ENCODE measurements around the gene OTP.

OTP gene

DNA sequence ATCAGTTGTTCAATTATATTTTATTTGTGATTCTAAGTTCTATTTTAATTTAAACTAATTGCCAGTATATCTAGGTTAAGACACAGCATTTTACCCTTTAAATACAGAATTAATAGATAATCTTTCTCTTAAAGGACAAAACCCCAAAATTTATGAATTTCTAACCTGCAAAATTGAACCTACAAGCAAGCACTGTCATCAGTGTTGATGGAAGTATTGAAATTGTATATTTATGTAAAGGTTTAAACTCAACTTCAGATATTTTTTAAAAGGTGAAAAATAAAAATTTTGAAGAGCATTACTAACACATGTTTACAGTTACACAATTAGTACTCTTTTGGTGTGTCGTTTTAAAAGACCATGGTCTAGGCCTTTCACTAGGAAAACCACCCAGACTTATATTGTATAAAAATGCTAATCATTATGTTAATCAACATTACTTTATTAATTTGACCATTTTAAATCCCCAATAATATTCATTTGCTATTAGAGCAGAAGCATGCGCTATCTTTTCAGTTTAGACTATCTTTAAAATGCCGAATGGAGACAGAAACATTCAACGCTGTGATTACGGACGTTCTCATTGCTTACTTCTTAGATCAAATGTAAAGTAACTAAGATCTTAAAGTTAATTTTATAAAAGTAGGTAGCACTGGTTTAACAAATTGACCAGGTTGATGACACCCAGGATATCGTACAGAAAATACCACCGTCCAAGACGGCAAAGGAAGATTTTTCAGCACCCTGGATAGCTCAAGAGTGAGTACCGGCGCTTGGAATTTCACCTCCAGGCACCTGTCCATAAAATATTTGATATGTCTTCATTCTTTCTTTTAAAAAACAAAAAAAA, 3.2 kb downstream of the OTP start:
- no peak overlapping the region for H3K4me3 ChIP-seq (ENCODE audit: low read length)
- no peak for DNase-seq (ENCODE audit: low read depth)
- TF ChIP-seq CTCF (conservative IDR thresholded peaks at IDR 0.05; ENCODE audit: low read length), result no peak

GRCh38 chr5:77633709-77634108, 4.8 kb downstream of the OTP start:
- H3K4me3 ChIP-seq (ENCODE audit: low read length), result no peak overlapping the region
- DNase-seq (ENCODE audit: low read depth), result no peak
- no peak for TF ChIP-seq CTCF (conservative IDR thresholded peaks at IDR 0.05; ENCODE audit: low read length)

- TF ChIP-seq CTCF (conservative IDR thresholded peaks at IDR 0.05; ENCODE audit: low read length), result no peak
- no peak for DNase-seq (ENCODE audit: low read depth)
- H3K4me3 ChIP-seq (ENCODE audit: low read length), result no peak overlapping the region
Observed at GRCh38 chr5:77633207-77633675, 5.3 kb downstream of the OTP start.

DNA sequence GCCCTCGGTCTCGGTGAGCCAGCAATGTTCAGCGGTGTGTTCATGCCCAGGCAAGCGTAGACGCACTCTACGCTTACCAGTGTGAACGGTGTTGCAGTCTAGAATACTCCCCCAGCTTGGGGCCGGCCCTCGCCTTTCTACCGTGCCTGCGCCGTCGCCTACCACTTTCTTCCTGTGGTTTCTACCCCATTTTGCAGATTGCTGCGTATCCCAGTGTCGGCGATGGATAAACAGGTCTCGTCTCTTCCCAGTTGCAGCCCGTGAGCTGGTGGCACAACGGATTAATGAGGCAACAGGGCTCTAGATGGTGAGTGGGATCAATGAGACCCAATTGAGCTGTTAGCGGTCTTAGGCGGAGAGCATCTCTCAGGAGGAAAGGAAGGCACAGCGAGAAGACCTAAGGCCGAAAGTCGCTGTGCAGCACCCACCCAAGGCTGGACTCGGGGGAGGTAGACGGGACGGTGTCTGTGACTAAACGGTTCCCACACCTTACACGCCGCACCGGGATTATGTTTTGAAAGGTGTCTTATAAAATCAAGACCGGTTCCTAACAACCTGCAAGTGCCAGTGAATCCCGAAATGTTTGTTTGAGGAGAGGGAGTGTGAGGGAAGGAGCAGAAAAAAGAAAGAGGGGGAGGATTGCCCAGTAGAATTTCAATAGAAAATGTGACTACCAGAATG, 5.8 kb downstream of the OTP start:
- H3K4me3 ChIP-seq (ENCODE audit: low read length), result no peak overlapping the region
- TF ChIP-seq CTCF (conservative IDR thresholded peaks at IDR 0.05; ENCODE audit: low read length), result no peak
- DNase-seq (ENCODE audit: low read depth), result no peak

GRCh38 chr5:77630114-77630680, 8.3 kb downstream of the OTP start:
- H3K4me3 ChIP-seq (ENCODE audit: low read length), result peak overlapping the region; percentile 32
- peak; percentile 12 for DNase-seq (ENCODE audit: low read depth)
- no peak for TF ChIP-seq CTCF (conservative IDR thresholded peaks at IDR 0.05; ENCODE audit: low read length)

GRCh38 chr5:77629509-77630113, 8.9 kb downstream of the OTP start:
- DNase-seq (ENCODE audit: low read depth), result no peak
- H3K4me3 ChIP-seq (ENCODE audit: low read length), result 0 out of 2 replicates have a peak overlapping the region, but pooled peaks have one; percentile 13
- no peak for TF ChIP-seq CTCF (conservative IDR thresholded peaks at IDR 0.05; ENCODE audit: low read length)

All from AG10803 (cell line).